HG02678 (cell line): Measurements from ENCODE around the gene SMARCD2.
"Not testable (repeated sequence)": the region's sequence is repeated elsewhere in the genome, so short reads cannot be mapped to it uniquely, and the experiment has no call there.

ENCODE experiments used
- ATAC-seq: cut with Tn5 transposase; IDR thresholded peaks from one replicate; pipeline ENCODE4 v1.9.1; 2021; ENCODE audit warnings: mild to moderate bottlenecking, moderate library complexity; ENCODE audit not compliant: unreplicated experiment

The SMARCD2 gene

DNA sequence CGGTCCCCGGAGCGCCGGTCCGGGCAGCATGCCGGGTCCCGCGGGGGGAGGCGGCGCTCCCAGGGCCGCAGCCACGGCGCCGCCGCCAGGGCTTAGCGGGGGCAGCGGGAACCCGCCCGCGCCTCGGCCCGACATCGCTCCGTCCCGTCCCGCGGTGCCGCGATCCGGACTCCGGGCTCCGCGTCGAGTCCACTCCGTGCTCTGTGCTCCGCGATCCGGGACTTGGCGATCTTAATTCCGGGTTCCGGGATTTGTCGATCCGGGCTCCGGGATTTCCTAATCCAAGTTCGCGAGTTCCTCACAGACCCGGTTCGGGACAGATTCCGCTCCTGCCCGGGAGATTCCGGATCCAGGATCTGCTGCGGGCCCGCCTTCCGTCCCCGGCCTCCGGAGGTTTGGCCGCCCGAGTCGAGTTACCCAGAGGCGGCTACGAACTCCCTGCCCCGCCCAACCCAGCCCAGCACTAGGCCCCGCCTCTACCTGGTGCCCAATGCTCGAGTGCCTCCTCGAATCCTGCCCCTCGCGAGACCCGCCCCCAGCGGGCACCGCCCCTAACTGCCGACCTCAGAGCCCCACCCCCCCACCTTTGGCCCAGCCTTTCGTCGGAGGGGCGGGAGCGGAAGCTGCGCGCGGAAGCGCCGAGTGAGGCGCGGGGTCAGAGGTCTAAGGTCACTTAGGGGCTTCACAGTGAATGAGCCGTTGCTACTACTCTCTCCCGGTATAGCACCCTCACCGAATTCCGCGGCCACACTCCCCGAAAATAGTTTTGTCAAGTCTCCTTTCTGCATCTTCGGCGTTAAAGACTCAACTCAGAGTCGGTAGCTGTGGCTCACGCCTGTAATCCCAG is at the start of gene SMARCD2:
Gene SMARCD2 (minus strand): TSS at position 146 of the 847 bp plus-strand sequence. CDS start 11 bp downstream, at position 135.
- peak; percentile 78 for ATAC-seq

DNA sequence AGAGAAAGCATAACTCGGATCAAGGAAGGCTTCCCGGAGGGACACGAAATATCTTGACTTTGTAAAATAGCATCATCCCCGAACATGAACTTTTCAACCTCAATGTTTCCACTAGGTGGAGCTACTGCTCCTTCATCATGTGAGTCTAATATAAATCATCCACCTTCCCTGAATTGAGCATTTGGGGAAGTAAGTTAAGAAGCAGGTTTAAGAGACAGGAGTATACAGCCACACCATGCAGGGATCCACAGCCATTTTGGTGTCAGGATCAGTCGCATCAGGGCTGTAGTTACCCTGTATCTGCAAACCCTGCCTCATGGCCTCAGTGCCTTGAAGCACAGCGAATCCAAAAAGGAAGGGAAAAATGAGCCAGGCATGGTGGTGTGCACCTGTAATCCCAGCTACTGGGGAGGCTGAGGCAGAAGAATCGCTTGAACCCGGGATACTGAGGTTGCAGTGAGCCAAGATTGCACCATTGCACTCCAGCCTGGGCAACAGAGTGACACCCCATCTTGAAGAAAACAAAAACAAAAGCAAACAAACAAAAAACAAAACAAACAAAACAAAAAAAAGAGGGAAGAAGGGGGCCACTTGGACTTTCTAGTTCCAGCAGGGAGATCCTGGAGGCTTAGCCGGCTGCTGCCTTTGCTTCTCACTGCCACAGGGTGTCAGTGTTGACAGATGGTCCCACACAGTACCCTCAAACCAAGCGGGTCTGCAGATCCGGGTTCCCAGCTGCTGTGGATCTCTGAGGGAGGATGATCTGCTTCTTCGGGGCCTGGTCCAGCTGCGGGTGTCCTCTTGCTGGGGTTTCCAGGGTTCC is 46.8 kb upstream of the SMARCD2 start:
- not testable (repeated sequence) for ATAC-seq

DNA sequence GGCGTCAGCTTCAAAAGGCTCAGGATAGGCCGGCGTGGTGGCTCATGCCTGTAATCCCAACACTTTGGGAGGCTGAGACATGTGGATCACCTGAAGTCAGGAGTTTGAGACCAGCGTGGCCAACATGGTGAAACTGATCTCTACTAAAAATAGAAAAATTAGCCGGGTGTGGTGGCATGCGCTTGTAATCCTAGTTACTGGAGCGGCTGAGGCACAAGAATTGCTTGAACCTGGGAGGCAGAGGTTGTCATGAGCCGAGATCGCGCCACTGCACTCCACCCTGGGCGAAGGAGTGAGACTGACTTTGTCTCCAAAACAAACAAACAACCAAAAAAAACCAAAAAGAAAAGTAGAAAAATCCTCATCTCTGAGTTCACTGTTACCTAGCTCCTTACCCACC is 42.6 kb upstream of the SMARCD2 start:
- not testable (repeated sequence) for ATAC-seq

DNA sequence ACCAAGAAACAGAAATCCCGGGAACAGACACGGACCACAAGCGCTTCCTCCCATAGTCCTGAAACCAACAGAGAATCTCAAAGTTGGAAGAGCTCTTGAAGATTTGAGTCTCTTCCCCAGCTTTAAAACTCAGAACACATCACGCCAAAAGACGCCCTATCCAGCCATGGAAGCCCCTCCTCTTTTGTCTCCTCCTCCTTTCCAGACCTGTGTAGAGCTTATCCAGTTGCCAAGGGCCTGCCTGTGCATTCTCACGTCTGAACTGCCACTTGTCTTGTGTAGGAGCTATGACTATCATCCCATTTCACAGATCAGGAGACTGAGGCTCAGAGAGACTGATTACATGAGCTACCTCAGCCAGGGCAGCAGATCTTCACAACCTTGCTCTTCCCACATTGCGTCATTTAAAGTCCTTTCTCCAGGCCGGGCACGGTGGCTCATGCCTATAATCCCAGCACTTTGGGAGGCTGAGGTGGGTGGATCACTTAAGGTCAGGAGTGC is 40.2 kb upstream of the SMARCD2 start:
- ATAC-seq: not testable (repeated sequence)

DNA sequence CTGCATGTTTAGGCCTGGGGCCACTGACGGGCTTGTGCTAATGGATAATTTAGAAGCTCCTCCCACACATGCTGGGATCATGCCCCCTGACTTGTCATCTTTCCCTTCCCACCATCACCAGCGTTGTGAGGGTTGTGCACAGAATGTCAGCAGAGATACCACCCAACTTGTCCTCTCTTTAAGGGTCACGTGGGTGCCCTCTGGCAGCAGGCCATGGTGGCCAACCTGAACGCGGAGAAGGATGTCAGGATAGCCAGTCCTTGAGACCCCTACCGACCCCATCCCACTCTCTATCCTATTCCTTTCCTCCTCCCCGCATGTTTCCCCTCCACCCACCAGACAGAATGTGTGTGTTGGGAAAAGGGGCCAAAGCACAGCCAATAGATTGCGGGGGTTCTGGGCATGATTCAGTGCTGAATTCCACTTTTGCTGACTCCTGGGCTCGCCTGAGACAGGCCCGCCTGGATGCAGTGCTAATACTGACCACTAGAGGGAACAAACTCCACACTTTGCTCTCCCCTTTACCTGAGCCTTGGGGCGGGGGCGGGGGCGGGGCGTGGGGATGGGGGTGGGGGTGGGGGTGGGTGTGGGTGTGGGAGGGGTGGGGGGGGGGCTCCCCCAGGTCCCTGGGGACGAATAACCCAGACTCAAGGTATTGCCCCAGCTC is 39.6 kb upstream of the SMARCD2 start, which contains the start of gene GH2:
Gene GH2 (minus strand): TSS at position 10 of the 667 bp plus-strand sequence. CDS start 143 bp downstream, outside the sequence.
- ATAC-seq: no peak

DNA sequence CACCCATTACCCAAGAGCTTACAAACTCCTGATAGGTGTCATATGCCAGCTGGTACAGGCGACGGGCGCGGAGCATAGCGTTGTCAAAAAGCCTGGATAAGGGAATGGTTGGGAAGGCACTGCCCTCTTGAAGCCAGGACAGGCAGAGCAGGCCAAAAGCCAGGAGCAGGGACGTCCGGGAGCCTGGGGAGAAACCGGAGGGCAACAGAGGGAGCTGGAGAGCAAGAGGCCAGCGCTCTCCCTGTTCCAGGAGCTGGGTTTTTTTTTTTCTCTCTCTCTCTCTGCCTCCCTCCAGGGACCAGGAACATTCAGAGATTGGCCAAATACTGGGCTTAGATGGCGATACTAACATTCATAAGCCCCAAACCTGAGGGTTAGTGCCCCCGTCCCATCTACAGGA is 38.9 kb upstream of the SMARCD2 start:
- not testable (repeated sequence) for ATAC-seq

DNA sequence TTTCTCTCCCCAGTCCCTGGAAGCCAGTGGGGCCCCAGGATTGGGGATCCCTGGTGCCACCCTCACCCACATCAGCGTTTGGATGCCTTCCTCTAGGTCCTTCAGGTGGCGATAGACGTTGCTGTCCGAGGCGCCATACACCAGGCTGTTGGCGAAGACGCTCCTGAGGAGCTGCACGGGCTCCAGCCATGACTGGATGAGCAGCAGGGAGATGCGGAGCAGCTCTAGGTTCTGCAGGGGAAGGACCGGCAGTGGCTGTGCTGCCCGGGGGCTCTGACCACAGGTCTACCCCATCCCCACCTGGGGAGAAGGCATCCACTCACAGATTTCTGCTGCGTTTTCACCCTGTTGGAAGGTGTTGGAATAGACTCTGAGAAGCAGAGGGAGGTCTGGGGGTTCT is 38.2 kb upstream of the SMARCD2 start:
- no peak for ATAC-seq

DNA sequence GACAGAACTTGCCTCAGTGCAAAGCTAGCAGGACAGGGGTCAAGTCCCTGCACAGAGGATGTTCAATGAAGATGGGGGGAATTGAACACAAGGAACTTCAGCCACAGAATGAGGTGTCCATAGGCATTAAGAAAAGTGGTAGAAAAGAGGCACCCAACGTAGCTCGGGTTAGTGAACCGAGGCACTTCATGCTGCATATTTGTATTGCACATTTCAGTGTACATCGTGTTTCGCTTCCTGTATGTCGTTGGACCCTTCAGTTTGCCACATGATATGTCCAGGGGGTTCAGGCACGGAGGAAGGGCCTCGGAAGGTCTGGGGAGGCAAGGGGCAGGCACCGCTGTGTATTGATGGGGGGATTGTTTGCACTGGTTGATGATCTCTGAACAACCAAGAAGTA is 35.9 kb upstream of the SMARCD2 start:
- ATAC-seq: not testable (repeated sequence)

DNA sequence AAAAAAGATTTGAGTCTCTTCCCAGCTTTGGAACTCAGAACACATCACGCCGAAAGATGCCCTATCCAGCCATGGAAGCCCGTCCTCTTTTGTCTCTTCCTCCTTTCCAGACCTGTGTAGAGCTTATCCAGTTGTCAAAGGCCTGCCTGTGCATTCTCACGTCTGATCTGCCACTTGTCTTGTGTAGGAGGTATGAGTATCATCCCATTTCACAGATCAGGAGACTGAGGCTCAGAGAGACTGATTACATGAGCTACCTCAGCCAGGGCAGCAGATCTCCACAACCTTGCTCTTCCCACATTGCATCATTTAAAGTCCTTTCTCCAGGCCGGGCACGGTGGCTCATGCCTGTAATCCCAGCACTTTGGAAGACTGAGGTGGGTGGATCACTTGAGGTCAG is 32.2 kb upstream of the SMARCD2 start:
- not testable (repeated sequence) for ATAC-seq

DNA sequence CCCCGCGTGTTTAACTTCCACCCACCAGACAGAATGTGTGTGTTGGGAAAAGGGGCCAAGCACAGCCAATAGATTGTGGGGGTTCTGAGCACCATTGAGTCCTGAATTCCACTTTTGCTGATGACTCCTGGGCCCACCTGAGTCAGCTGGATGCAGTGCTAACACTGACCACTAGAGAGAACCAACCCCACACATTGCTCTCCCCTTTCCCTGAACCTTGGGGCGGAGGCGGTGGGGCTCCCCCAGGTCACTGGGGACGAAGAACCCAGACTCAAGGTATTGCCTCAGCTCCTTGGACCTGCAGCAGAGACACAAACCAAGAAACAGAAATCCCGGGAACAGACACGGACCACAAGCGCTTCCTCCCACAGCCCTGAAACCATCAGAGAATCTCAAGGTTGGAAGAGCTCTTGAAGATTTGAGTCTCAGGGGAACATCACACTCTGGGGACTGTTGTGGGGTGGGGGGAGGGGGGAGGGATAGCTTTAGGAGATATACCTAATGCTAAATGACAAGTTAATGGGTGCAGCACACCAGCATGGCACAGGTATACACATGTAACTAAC is 31.7 kb upstream of the SMARCD2 start:
- ATAC-seq: not testable (repeated sequence)

DNA sequence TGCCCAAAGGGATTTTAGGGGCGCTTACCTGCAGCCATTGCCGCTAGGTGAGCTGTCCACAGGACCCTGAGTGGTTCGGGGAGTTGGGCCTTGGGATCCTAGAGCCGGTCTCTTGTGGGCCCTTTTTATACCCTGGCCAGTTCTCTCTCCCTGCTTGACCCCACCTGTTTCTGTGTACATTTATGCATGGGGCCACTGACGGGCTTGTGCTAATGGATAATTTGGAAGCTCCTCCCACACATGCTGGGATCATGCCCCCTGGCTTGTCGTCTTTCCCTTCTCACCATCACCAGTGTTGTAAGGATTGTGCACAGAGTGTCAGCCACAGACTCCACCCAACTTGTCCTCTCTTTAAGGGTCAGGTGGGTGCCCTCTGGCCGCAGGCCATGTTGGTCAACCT is 31.1 kb upstream of the SMARCD2 start, which contains the start of gene CSH2:
Gene CSH2 (minus strand): TSS at position 101 of the 400 bp plus-strand sequence. CDS start 63 bp downstream, at position 38.
- ATAC-seq: not testable (repeated sequence)

DNA sequence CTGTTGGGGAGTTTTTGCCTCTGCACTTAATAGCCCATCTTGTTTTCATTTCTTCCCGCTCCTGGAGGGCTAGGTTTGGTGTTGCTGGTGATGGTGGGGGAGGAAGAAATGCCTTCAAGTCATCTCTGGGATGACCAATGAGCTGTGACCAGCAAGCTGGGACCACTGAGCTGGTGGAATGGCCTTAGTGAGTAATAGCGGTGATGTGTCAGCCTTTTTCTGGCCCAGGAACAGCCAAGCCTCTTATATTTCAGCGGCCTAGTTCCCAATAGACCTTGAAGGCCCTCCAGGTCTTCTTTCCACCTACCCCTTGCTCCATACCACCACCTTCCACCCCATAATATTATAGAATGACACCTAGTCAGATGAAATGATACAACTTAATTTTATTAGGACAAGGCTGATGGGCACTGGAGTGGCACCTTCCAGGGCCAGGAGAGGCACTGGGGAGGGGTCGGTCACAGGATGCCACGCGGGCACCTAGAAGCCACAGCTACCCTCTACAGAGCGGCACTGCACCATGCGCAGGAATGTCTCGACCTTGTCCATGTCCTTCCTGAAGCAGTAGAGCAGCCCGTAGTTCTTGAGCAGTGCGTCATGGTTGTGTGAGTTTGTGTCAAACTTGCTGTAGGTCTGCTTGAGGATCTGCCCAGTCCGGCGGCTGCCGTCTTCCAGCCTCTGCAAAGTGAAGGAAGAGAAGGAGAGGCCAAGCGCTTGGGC is 29.3 kb upstream of the SMARCD2 start:
- not testable (repeated sequence) for ATAC-seq

DNA sequence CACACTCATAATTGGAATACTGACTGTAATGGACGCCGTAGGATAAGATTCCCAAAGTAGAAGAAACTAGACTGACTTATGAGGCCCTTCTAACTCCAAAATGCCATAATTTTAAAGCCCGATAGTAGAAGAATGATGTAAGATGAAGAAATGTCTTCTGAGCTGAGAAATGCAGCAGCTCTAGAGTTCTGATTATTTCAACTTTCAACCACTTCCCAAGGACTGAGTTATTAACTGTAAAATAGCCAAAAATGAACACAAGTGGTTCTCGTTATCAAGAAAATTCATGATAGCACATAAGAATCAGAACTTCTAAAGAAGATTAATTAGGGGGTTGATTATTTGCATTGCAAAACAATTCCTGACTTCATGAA is 27.8 kb upstream of the SMARCD2 start:
- not testable (repeated sequence) for ATAC-seq

DNA sequence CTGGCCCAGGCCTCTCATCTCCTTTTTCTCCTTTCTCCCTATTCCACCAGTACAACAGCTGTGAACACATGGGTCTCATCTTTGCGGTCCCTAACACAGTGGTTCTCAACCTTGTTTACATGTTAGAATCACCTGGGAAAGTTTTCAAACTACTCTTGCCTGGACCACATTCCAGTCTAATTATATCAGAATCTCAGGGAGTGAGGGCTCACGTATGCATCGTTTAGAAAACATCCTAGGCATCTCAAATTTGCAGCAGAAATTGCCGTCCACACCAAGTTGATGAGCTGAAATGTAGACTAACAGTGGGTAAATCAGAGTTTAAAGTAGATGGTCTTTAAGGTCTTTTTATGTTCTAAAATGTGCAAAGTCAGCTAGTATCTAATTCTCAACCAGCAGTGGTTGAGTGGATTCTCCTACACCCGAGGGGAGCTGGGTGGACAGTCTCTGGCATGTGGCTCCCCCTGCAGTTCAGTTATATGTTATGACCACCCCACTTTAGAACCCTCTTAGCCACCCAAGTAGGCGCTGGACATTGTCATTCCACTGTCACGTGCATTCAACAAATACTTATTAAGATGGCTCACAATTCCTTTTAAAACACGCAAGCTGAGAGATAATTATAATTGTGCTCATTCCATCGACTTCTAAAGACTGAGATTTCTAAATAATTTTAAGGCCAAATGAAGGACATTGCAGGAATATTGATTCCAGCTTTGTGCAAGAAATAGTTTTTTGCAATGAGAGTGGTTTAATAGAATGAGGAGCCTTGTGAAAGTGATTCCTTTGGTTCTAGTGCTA is 27.2 kb upstream of the SMARCD2 start:
- not testable (repeated sequence) for ATAC-seq

DNA sequence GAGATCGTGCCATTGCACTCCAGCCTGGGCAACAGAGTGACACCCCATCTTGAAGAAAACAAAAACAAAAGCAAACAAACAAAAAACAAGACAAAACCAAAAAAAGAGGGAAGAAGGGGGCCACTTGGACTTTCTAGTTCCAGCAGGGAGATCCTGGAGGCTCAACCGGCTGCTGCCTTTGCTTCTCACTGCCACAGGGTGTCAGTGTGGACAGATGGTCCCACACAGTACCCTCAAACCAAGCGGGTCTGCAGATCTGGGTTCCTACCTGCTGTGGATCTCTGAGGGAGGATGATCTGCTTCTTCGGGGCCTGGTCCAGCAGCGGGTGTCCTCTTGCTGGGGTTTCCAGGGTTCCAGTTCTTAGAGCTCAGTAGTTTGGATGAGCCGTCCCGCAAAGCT is 24.1 kb upstream of the SMARCD2 start:
- ATAC-seq: not testable (repeated sequence)

DNA sequence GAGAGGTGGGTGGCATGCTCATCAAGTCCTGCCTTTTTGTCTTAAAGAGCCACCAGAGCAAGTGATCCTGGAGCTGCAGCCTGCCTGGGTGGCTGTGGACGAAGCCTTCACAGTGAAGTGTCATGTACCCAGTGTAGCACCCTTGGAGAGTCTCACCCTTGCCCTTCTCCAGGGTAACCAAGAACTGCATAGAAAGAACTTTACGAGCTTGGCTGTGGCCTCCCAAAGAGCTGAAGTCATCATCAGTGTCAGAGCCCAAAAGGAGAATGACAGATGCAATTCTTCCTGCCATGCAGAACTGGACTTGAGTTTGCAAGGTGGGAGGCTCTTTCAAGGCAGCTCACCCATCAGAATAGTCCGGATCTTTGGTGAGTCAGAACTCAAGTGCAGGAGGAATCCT is 16.8 kb upstream of the SMARCD2 start:
- ATAC-seq: no peak

DNA sequence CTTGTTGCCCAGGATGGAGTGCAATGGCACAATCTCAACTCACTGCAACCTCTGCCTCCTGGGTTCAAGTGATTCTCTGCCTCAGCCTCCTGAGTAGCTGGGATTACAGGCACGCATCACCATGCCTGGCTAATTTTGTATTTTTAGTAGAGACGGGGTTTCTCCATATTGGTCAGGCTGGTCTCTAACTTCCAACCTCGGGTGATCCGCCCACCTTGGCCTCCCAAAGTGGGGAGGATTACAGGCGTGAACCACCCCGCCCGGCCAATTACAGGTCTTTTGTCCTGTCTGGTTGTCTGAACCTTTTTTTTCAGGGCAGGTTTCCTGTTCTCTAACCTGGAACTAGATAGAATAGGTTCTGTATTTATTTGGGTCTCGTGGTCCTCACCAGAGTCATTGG is 13.9 kb upstream of the SMARCD2 start:
- ATAC-seq: not testable (repeated sequence)

DNA sequence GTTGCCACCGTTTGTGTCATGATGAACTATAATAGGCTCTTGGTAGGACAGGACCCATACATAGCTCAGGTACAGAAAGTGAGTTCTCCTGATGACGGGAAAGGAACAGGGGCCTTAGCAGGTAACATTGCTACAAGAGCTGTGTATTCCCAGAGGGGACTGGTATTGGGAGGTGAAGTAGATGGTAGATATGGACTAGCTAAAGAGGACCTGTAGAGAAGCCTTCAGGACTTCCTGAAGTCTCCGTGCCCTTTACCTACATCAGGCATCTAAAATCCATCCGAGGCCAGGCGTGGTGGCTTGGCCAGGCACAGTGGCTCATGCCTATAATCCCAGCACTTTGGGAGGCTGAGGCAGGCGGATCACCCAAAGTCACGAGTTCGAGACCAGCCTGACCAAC is 12.7 kb upstream of the SMARCD2 start:
- ATAC-seq: no peak

DNA sequence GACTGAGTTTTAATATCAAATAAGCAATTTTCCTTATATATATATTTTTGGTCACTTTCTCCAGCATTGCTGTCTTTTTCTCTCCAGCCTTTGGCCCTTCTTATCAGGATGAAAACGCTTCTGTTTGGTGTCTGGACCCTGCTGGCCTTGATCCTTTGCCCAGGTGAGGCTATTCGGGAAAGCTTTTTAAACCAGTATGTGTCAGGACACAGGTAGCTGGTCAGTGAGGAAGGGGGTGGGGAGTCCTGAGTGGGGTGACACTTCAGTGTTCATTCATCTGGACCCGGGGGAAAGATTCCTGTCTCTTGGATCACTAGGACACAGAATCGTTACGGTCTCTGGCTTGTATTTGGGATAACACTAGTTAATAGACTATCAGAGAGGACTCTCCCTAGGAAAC is 12.2 kb upstream of the SMARCD2 start:
- ATAC-seq: no peak
